ENCODE data around the gene KIF16B.

KIF16B gene

DNA sequence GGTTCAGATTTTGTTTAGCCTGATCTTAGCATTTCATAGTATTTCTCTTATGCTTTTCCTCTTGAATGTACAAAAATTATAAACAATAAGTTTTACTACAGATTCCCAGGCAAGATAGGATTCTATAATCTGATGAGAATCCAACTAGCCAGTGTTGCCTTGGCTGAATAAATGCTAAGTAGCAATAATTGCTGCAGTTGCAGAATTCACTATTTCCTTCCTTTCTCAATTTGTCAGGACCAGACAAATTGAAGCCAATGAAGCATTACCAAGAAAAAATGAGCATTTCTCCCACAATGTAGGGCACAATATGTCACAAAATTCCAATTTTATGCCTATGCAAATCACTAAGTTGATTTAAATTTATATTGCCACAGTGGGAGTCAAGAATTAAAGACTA lies 260.2 kb downstream of the KIF16B start:
- TF ChIP-seq, protein P1, sequence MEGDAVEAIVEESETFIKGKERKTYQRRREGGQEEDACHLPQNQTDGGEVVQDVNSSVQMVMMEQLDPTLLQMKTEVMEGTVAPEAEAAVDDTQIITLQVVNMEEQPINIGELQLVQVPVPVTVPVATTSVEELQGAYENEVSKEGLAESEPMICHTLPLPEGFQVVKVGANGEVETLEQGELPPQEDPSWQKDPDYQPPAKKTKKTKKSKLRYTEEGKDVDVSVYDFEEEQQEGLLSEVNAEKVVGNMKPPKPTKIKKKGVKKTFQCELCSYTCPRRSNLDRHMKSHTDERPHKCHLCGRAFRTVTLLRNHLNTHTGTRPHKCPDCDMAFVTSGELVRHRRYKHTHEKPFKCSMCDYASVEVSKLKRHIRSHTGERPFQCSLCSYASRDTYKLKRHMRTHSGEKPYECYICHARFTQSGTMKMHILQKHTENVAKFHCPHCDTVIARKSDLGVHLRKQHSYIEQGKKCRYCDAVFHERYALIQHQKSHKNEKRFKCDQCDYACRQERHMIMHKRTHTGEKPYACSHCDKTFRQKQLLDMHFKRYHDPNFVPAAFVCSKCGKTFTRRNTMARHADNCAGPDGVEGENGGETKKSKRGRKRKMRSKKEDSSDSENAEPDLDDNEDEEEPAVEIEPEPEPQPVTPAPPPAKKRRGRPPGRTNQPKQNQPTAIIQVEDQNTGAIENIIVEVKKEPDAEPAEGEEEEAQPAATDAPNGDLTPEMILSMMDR (IDR thresholded peaks at IDR 0.05) = no peak

DNA sequence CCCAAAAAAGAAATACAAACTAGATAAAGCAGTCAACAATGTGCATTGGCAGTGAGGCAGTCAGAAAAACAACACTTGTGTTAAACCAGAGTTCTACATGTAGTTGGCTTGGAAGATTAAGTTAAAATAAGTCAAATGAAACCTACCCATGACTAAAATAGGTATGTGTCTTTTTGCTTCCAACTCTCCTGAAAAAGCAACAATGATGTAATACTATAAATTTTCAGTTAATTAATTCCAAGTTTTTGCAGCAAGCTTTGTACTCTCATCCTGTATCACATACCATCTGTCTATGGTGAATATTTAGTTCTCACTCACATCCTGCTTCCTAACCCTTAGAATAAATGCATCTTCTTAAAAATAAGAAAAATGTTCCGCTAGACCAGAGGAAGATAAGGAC lies 261.5 kb downstream of the KIF16B start:
- TF ChIP-seq, protein P1 (IDR thresholded peaks at IDR 0.05) = no peak

DNA sequence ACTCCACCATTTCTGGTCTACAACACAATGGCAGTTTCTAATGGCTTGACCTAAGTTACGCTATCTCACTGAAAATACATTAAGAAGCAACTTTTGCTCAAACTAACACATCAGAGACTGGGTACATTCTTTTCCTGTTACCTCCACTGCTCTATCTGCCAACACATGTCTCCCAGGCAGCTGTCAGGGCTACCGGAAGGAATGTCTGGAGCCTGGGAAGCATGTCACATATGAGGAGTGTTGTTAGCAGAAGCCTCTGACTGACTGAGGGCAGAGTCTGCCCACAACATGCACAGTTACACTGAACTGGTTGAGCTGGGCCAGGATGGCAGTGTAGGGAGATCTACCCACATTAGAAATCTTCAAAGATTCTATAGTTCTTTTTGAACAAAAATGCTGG lies 264.5 kb downstream of the KIF16B start:
- TF ChIP-seq, protein P1 (IDR thresholded peaks at IDR 0.05) = no peak

DNA sequence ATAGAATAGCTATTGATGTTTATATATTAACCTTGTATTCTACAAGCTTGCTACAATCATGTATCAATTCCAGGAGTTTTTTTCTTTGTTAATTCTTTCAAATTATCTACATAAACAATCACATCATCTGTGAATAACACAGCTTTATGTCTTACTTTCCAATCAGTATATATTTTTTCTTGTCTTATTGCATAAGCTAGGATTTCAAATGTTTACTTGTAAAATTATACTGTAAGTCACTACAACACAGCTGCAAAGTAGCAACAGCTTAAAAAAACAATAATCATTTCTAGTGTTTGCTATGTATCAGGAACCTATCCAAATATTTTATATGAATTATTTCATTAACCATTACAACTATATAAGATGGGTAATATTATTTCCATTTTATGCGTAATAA lies 270.4 kb downstream of the KIF16B start:
- TF ChIP-seq, protein P1 (IDR thresholded peaks at IDR 0.05) = no peak

DNA sequence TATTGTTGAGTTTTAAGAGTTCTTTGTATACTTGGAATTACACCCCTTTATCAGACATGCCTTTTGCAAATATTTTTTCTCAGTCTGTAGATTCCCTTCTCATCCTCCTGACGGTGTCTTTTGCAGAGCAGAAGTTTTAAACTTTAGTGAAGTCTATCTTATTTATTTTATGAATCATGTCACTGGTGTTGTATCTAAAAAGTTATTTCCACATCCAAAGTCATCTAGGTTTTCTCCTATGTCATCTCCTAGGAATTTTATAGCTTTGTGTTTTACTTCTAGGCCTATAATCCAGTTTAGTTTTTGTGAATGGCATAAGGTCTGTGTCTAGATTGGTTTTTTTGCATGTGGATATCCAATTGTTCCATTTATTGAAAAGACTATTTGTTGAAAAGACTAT lies 271.3 kb downstream of the KIF16B start:
- TF ChIP-seq, protein P1 (IDR thresholded peaks at IDR 0.05) = no peak

DNA sequence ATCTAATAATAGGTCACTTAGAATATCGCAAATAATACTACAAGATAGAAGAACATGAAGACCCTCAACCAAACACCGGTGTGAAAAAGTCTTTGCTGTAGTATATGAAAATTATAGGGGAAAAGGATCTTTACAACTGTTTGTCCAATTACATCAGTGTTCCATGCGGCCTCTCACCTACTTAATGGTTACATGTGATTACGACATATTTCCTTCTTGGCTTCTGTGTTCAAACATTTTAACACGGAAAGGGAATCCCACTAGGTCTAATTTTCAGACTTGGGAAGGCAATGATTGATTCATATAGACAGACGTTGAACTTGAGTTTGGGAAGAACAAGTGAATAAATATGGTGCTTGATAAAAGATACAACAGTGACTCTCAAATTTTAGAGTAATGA lies 273.4 kb downstream of the KIF16B start:
- TF ChIP-seq, protein P1 (IDR thresholded peaks at IDR 0.05) = no peak

DNA sequence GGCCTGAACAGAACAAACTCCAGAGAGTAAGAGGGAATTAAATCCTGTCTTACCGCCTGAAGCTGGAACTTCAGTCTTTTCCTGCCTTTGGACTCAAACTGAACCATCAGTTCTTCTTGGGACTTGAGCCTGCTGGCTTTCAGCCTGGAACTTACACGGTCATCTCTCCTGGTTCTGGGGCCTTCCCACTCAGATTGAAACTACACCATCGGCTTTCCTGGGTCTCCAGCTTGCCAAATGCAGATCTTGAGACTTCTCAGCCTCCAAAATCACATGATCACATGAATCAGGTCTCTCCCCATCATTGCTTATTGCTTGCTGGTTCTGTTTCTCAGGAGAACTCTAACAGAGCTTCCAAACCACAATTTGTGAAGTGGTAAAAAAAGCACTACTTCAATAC lies 276.3 kb downstream of the KIF16B start:
- TF ChIP-seq, protein P1 (IDR thresholded peaks at IDR 0.05) = no peak

DNA sequence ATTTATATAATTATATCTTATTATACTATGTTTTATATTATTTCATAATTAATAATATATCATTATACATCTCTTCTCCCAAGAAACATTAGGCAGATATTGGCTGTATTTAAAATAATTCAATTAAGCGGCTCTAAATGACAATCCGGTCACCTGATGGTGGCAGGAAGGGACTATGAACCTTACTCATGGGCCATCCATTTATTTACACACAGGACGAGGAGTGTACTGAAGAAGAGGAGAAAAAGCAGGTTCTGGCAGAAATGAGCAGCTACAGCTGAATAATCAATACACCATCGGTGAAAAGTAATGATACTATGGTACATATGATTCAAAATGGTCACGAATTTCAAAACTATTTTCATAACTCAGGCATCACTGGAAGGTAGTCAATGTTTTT lies 277.7 kb downstream of the KIF16B start:
- TF ChIP-seq, protein P1 (IDR thresholded peaks at IDR 0.05) = no peak

All from LNCAP (cell line).